IPS-15b (cell line): ENCODE data around the gene KCNQ1.

Source experiments
- H3K27me3 ChIP-seq: one replicate; pipeline ENCODE4 v1.6.1; 2013; ENCODE audit warnings: low read length; ENCODE audit not compliant: control insufficient read depth, insufficient read depth
- H3K36me3 ChIP-seq: one replicate; pipeline ENCODE4 v1.6.1; 2013; ENCODE audit warnings: low read length; ENCODE audit not compliant: control insufficient read depth, insufficient read depth
- H3K4me1 ChIP-seq: one replicate; pipeline ENCODE4 v1.6.1; 2013; ENCODE audit warnings: mild to moderate bottlenecking, low read length; ENCODE audit not compliant: control insufficient read depth, insufficient read depth
- H3K4me3 ChIP-seq: one replicate; pipeline ENCODE4 v1.5.1; 2013; ENCODE audit warnings: low read depth, low read length
- H3K9ac ChIP-seq: one replicate; pipeline ENCODE4 v1.6.1; 2013; ENCODE audit warnings: low read depth, mild to moderate bottlenecking, low read length
- H3K9me3 ChIP-seq: one replicate; pipeline ENCODE4 v1.6.1; 2013; ENCODE audit warnings: mild to moderate bottlenecking, low read length; ENCODE audit not compliant: control insufficient read depth, insufficient read depth

KCNQ1 gene

DNA sequence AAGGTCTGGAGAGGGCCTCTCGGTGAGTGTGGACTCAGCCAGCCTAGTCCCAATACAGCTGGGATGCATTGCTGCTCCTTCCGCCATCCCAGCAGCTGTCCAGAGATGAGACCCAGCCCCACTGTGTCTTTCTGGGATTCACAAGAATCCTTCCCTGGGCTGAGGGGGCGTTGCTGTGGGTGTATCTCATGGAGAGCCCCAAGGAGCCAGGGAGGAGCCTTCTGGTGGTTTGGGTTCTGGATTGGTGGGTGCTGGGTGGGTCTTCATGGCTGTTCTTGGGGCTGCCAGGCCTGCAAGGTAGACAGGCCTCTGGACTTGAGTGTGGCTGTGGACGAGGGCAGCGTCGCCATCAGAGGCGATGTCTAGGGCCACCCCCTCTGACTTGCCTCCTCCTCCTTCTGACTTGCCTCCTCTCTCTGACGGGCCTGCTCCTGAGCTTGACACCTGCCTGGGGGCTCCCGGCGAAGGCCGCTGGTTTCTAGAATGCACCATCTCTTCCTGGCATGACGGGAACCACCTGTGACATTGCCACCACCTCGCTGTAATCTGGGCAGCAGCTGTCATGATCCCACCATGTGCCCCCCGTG lies 17.2 kb downstream of the KCNQ1 start:
- no peaks in the 10 kb centered on the region for H3K27me3 ChIP-seq
- no peaks in the 10 kb centered on the region for H3K9me3 ChIP-seq
- no peak overlapping the region for H3K9ac ChIP-seq
- no peaks in the 10 kb centered on the region for H3K4me1 ChIP-seq
- no peak overlapping the region for H3K4me3 ChIP-seq
- no peaks in the 10 kb centered on the region for H3K36me3 ChIP-seq

DNA sequence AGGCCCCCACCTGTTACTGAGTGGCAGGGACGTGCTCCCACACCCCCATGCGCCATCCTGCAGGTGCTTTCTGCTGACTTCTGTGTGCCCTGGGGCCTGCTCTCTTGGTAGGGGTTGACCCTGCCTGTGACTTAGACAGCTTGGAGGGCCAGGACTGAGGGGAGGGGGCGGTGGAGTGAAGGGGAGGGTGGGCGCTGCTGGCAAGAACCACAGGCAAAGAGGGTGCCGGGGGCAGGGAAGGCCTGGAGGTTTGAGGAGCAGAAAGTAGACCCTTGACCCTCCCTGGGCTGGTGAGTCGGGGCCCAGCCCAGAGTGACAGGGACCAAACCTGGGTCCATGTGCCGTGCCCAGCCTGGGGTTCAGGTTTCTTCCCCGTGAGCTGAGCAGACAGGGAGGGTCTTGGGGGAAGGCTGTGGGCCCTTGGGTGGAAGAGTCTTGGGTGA lies 17.8 kb downstream of the KCNQ1 start:
- Histone ChIP-seq H3K4me1 (no peaks in the 10 kb centered on the region), H3K4me3 (no peak overlapping the region), H3K27me3 (no peaks in the 10 kb centered on the region), H3K9ac (no peak overlapping the region), H3K9me3 (no peaks in the 10 kb centered on the region), H3K36me3 (no peaks in the 10 kb centered on the region)

DNA sequence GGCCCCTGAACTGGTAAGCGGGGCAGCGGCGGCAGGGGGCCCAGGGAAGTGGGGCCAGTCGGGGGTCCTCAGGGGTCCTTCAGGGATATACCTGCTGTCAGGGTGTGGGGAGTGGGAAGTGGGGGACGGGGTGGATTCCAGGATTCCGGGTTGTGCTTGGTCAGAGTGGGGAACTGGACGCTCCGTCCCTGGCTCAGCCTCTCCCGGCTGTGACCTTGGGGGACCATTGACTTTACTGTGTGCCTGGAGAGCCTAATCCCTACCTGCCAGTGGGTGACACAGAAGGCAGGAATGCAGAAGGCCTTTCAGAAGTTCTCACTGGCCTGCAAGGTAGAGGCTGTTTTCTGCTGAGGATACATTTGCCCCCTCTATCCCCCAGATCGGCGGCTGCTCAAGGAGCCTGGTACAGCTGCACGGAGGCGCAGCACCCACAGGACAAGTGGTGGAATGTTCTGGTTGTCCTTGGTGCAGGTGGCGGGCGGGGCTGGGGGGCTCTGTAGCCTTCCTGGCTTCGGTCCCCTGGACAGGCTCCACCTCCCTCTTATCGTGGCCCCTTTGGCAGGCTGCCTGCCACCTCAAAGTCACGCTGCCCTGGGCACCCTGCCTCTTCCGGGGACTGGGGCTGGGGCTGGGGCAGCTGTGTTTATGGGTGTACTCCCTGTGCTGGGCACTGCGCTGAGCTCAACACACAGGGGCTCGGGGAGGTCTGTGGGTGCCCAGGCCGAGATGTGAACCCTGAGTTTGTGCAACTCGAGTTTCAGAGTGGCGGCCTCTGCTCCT lies 18.4 kb downstream of the KCNQ1 start:
- no peaks in the 10 kb centered on the region for H3K27me3 ChIP-seq
- no peaks in the 10 kb centered on the region for H3K36me3 ChIP-seq
- no peaks in the 10 kb centered on the region for H3K4me1 ChIP-seq
- H3K9me3 ChIP-seq: no peaks in the 10 kb centered on the region
- no peak overlapping the region for H3K4me3 ChIP-seq
- H3K9ac ChIP-seq: no peak overlapping the region

DNA sequence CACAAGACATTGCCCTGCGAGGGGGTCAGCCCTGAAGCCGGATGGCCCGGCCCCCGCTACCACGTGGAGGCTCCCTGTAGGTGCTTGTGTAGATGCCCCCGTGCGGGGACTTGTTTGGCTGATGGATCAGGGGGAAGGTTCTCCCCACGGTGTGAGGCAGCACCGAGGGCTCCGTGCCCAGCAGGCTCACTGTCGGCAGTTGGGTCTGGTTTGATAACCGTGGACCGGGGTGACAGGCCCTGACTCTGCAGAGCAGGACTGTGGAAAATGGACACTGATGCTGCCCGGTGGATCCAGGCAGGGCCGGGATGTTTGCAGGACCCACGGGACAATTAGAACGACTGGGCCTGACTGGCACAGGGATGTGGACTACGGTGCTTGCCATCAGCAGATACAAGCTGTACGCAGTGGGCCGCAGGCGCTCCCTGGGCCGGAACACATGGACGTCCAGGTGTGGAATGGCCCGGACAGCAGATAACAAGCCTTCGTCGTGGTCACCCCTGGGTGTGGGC lies 19.0 kb downstream of the KCNQ1 start:
- Histone ChIP-seq H3K9ac (no peak overlapping the region), H3K27me3 (no peaks in the 10 kb centered on the region), H3K4me1 (no peaks in the 10 kb centered on the region), H3K36me3 (no peaks in the 10 kb centered on the region), H3K9me3 (no peaks in the 10 kb centered on the region), H3K4me3 (no peak overlapping the region)

DNA sequence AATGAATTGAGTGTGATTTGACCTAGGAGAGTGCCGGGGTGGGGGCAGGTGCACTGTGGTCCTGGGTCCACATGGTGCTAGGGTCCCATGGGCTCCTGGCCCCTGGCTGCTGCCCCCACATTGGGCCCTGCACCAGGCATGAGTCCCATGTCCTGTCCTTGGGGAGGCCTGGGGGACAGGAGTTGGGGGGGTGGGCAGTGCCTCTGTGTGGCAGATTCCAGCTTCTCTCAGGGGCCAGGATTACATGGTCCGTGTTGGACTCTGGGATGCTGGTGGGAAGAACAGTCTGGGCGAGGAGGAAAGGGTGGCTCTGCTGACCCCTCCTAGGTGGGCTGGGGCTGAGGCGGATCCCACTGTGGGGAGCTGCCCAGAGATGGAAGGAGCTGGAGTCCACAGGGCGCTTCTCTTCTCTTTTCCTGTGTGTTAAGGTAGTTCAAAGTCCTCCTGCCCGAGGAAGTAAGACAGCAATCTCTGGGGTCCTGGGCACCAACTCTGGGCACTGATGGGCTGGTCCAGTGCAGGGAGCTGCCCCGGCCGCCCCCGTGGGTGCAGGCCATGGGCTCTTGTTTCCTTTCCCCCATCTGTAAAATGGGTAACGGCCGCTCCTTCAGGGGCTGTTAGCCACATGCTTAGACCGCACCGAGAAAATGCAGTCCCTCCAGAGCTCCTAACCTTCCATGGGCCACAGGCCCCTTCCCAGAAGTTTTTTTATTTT lies 19.8 kb downstream of the KCNQ1 start:
- Histone ChIP-seq H3K27me3 (no peaks in the 10 kb centered on the region), H3K9me3 (no peaks in the 10 kb centered on the region)

DNA sequence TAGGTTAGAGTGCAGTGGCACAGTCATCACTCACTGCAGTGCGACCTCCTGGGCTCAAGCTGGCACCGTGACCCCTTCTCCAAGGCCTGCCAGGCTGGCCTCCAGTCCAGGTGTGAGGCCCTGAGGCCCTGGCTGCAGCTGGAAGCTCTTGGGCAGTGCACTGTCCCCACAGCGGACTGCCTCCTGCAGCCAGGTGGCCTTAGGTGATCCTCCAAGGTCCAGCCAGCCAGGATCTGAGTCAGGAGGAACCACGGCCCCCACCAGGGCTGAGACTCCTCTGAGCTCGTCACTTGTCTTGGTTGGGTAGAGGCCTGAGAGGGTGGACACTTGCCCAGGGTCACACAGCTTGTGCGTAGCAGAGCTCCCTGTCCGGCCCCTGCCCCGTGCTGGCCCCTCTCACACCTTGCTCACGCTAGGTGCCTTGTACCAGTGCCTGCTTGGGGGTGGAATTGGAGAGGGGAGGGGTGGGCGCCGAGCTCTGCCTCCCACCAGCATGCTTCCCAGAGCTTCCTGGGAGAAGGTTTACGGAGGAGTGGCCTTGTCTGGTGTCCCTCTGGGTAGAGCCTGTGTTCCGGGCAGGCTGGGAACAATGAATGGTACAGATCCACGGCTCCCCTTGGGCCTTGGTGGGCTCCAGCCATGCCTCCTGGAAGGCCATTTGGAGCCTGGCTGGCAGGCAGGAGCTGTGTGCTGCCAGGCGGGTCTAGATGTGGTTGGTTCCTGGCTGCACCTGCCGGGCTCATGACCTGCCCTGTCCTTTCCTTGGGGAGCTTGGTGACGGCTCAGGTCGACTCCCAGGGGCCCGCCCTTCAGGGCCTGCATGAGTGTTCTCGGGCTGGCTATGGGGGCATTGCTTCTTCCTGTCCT lies 20.6 kb downstream of the KCNQ1 start:
- H3K4me1 ChIP-seq: no peaks in the 10 kb centered on the region
- H3K4me3 ChIP-seq: no peak overlapping the region
- H3K9ac ChIP-seq: no peak overlapping the region
- H3K27me3 ChIP-seq: no peaks in the 10 kb centered on the region
- no peaks in the 10 kb centered on the region for H3K9me3 ChIP-seq
- H3K36me3 ChIP-seq: no peaks in the 10 kb centered on the region

More for the DNA sequence above, 19.8 kb downstream of the KCNQ1 start:
- no peak overlapping the region for H3K4me3 ChIP-seq
- no peaks in the 10 kb centered on the region for H3K36me3 ChIP-seq
- H3K9ac ChIP-seq: no peak overlapping the region
- no peaks in the 10 kb centered on the region for H3K4me1 ChIP-seq

DNA sequence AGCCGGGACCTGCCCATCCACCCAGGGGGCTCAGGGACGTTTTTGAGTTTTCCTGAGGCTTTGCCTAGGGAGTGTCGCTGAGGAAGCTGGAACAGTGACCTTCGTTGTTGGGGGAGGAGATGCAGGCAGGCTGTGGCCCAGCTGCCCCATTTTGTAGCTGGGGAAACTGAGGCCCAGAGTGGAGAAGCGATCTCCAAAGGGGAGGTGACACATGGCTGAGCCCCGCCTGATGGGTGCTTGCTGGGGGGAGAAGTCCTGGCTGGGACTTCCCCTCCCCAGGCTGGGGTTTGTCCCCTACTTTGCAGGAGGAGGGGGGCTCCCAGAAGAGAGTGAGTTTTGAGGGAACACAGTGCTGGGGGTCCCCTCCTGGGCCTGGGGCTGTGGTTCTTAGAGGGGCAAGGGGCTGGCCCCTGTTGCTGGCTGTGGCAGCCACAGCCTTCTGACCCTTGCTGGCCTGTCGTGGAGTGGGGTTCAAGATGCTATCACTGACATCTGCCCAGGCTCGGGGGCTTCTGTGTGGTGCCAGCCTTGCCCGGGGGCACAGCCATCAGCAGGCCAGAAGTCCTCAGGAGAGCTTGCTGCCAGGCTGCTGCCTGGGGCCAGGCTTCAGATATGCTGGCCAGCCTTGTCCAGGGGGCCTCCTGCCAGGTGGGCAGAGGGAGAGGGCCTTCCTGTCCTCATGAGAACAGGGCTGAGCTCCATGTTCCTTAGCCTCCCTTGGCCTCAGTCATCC lies 21.4 kb downstream of the KCNQ1 start:
- H3K36me3 ChIP-seq: no peaks in the 10 kb centered on the region
- no peaks in the 10 kb centered on the region for H3K9me3 ChIP-seq
- no peak overlapping the region for H3K9ac ChIP-seq
- H3K4me1 ChIP-seq: no peaks in the 10 kb centered on the region
- peaks cover 2% of the 10 kb centered on the region for H3K27me3 ChIP-seq
- H3K4me3 ChIP-seq: no peak overlapping the region

DNA sequence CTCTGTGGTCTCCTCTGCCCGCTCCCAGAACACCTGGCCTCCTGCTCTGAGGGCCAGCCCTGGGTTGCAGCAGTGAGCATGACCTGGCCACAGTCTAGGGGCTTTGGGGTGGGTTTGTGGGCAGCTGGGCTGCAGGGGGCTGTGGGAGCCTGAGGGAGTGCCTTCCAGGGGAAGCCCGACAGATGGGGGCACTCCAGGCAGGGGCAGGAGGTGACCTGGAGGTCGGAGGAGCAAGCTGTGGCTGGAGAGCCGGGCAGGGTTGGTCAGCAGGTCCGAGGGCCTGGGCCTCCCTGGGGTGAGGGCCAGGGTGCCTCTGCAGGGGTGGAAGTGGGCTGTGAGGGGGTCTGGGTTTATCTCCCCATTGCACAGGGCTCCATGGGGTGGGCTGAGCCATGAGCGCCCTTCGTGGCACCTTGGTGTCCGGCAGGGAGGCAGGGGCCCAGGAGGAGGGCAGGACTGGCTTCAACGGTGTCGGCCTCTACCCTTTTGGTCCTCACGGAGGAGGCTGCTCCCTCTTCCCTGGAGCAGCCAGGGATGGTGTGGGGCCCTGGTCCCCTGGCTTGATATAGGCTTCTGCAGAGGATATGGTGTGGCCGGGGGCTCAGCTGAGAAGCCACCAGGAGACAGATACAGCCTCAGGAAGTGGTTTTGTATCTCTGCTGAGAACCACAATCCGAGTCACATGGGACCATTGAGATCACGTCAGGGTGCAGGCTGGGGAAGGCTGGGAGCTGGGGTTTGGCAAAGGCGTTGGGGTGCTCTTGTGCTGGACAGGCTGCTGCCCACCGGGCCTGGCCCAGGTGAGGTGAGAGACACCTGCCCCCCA lies 22.3 kb downstream of the KCNQ1 start:
- Histone ChIP-seq H3K36me3 (no peaks in the 10 kb centered on the region), H3K4me3 (no peak overlapping the region), H3K4me1 (no peaks in the 10 kb centered on the region), H3K27me3 (peaks cover 8% of the 10 kb centered on the region), H3K9ac (no peak overlapping the region), H3K9me3 (no peaks in the 10 kb centered on the region)

DNA sequence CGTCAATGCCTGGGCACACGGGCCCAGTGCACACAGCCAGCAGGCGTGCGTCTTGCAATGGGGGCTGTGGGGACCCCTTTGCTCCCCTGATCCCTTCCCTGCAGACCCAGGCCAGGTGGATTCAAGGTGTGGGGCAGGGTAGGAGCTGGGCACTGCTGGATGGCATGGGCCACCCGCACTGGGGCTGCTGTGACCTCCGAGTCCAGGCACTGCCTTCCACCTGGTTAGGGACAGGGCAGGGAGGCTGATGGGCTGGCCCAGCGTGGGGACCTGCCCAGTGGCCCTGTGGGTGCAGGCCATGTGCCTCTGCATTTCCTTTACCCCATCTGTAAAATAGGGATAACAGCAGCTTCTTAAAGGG lies 22.9 kb downstream of the KCNQ1 start:
- H3K9me3 ChIP-seq: no peaks in the 10 kb centered on the region
- H3K4me3 ChIP-seq: no peak overlapping the region
- no peaks in the 10 kb centered on the region for H3K4me1 ChIP-seq
- H3K27me3 ChIP-seq: peaks cover 8% of the 10 kb centered on the region
- no peak overlapping the region for H3K9ac ChIP-seq
- no peaks in the 10 kb centered on the region for H3K36me3 ChIP-seq

DNA sequence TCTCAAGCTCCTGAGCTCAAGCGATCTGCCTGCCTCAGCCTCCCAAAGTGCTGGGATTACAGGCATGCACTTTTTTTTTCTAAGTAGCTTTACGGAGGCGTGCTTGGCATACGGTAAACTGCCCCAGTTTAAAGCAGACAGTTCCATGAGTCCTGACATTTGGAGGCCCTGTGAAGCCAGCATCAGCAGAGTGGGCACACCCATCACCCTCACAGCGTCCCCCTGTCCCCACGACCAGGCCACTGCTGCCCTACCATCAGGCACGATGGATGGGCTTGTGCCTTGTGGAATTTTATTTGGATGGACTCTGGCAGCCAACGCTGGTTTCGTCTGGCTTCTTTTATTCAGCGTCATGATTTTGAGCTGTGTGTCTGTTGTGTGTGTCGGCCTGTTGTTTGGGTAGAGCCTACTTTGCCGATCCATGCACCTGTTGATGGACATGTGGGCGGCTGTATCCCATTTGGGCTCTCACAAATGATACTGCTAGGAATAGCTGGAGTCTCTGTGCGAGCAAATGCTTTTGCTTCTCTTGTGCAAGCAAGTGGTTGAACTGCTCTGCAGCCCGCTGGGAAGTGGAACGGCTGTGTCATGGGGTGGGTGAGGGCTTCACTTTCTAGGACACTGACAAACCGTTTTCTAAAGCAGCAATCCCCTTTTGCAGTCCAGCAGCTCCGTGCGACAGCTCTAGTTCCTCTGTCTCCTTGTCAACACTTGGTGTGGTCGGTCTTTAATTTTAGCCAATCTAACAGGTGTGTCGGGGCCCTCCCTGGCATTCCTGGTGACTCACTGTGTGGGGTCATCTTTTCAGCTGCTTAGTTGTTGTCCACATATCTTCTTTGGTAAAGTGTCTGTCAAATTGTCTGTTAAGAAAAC lies 23.8 kb downstream of the KCNQ1 start:
- Histone ChIP-seq H3K9me3 (no peaks in the 10 kb centered on the region), H3K9ac (no peak overlapping the region), H3K4me3 (no peak overlapping the region), H3K4me1 (no peaks in the 10 kb centered on the region), H3K27me3 (peaks cover 8% of the 10 kb centered on the region), H3K36me3 (no peaks in the 10 kb centered on the region)
